Measurements from ENCODE around the gene COA8.

DNA sequence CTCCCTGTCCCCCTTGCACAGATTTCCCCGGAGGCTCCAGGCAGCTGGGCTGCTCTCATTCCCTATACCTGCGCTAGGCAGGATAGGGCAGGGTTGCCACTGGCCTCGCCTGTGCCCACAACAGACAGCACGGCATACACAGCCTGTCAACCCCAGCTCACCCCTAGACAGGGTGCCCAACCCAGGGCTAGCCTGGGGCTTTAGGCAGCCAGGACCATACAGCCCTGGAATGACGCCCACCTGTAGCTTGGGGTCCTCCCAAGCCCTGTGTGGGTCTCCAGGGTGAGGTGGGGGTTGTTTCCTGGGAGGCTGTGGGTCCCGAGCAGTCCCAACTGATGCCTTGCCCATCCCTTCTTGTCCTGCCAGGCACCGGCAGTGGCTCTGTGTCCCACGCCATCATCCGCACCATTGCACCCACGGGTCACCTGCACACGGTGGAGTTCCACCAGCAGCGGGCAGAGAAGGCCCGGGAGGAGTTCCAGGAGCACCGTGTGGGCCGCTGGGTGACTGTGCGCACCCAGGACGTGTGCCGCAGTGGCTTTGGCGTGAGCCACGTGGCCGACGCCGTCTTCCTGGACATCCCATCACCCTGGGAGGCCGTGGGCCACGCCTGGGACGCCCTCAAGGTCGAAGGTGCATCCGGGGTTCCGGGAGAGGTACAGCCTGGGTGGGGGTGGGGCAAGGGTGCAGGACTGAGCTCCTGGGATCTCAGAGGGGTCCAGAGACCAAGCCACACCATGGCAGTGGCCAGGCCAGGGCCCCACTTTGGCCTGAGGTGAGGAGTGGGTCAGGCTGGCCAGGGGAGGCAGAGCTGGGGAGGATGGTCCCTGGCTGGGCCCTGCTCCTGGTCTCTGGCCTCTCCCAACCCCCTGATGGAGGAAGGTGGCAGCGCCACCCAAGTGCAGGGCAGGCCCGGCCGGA, 30.3 kb upstream of the COA8 start:
- TF ChIP-seq FOXM1 (IDR thresholded peaks at IDR 0.05; ENCODE audit: borderline replicate concordance, low read depth) (no peak), CREB1 (IDR thresholded peaks at IDR 0.05; ENCODE audit: low read depth) (no peak), EP300 (IDR thresholded peaks at IDR 0.05; ENCODE audit: borderline replicate concordance) (no peak), REST (IDR thresholded peaks at IDR 0.05; ENCODE audit: low read depth) (no peak), USF1 (IDR thresholded peaks at IDR 0.05) (no peak), RAD21 (IDR thresholded peaks at IDR 0.05; ENCODE audit: low read depth) (no peak), TAF1 (IDR thresholded peaks at IDR 0.05; ENCODE audit: low read depth) (no peak), YY1 (IDR thresholded peaks at IDR 0.05; ENCODE audit: low read depth) (no peak), EGR1 (IDR thresholded peaks at IDR 0.05) (no peak), ZBTB7A (IDR thresholded peaks at IDR 0.05; ENCODE audit: low read depth) (no peak)

Measured in Ishikawa (cell line).